HG03354 (cell line): ENCODE data around the gene RBMS3.
A peak's percentile ranks its signal among the peaks of the same experiment; 100 is the strongest.

ENCODE experiments used
- ATAC-seq: cut with Tn5 transposase; IDR thresholded peaks from one replicate; pipeline ENCODE4 v1.9.1; 2021; ENCODE audit warnings: mild to moderate bottlenecking; ENCODE audit not compliant: unreplicated experiment, poor library complexity, severe bottlenecking

The RBMS3 gene

DNA sequence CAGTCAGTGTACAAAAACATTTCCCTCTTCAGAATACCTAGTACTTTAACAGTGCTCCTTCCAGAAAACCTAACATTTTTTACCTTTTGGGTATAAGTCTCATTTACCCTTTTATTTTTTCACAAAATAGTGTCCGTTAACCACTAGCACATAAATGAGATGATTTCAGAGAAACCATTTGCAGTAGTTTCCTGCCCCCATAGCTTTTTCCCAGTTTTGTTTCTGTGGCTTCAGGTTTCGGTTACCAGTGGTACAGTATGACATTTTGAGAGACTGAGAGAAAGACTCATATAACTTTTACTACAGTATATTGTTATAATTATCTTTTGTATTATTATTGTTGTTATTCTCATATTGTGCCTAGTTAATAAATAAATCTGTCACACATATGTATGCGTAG, 6.2 kb upstream of the RBMS3 start:
- no peak for ATAC-seq

- ATAC-seq = no peak
Measured at GRCh38 chr3:29275309-29275708, 5.6 kb upstream of the RBMS3 start.

DNA sequence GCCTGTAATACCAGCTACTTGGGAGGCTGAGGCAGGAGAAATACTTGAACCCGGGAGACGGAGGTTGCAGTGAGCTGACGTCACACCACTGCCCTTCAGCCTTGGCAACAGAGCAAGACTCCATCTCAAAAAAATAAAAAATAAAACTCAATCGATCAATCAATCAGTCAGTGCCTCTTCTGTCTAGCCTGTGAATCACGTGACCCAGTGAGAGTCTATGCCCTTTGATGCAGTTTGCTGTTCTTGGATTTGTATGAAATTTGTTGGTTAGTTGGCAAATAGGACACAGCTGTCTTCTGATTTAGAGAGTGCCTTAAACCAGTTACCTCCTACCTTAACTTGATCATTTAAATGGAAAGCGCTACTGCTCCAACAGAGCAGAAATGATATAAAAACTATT, 3.6 kb upstream of the RBMS3 start:
- no peak for ATAC-seq

DNA sequence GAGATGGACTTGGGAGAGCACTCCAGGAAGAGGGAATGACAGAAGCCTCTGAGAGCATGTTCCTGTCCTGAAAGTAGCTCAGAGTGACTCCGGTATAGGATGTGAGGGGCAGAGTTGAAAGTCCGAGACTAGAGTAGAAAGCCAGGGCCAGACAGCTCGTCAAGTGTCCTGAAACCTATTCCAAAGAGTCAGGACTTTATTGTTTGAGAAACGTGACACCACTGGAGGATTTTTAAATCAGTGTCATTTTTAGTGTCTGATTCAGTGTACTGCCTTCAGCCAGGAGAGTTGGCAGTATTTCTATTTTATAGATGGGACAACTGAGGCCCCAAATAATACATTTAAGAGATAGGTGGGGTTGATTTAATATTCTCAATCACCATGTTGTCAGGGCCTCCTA, 1.6 kb upstream of the RBMS3 start:
- no peak for ATAC-seq

DNA sequence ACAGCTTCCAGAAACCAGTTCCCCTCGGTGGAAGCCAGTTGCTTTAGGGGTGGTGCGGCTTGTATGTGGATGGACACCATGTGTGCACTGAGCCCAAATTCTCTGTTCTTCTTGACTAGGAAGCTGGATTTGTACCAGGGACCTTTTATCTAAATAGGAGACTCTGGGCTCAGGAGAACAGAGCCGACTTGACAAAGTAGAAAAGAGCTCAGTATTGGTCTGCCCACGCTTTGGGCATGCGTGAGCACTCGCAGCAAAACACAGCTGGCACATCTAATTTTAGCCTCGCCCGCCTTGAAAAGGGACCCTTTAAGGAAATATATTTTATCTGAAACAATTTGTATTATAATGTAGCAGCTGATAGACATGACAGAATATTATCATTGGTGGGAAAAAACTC, 1.1 kb upstream of the RBMS3 start:
- ATAC-seq = no peak

GRCh38 chr3:29281094-29281343, 148 bp downstream of the RBMS3 start:
- no peak for ATAC-seq

- peak; percentile 71 for ATAC-seq
Measured at GRCh38 chr3:29281344-29282241, 722 bp downstream of the RBMS3 start.

- no peak for ATAC-seq
Measured at GRCh38 chr3:29282427-29283230, 1.8 kb downstream of the RBMS3 start.

GRCh38 chr3:29283231-29284119, 2.6 kb downstream of the RBMS3 start:
- no peak for ATAC-seq

DNA sequence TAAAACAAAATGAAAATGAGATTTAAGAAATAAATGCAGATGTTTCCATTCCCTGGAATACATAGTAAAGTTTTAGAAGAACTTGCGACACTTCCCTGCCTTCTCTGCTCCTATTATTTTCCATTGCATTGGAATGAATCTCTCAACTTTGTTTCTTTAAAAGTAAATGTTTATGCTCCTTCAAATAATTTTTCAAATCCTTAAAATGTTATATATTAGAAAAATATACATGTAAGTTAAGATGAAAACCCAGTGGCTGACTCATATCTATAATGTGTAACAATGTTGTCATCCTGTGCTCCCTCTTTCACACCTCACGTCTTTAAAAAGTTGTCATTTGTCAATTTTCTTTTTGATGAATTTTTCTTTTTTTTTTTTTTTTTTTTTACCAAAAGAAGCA, 3.6 kb downstream of the RBMS3 start:
- no peak for ATAC-seq

DNA sequence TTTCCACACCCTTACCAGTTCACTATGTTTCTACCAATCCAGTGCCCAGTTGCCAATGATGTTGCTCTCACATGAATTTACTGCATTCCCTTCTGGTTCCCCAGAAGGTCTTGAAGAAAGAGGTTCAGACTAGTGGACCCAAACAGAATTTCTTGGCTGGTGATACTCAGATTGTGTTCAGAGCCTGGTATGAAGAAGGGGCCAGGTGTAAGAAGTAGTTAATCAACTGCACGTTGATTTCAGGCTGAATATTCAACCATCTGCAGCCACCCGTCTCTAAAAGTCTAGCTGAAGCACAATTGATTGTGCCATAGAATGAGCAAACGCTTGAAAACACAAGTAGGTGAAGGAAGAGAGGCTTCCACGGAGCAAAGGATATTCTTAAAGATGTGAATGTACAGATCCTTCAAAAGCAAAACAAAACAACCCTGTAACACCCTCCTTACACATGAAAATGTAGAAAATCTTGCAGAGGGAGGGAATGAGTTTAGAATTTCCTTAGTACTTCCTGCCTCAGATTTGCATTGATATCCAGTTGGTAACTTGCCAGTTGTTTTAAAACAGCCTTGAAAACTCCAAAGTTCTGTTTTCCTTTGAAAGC, 4.7 kb downstream of the RBMS3 start:
- ATAC-seq = no peak

GRCh38 chr3:29286478-29287240, 5.8 kb downstream of the RBMS3 start:
- no peak for ATAC-seq

- ATAC-seq = no peak
Measured at GRCh38 chr3:29290596-29290995, 9.7 kb downstream of the RBMS3 start.

DNA sequence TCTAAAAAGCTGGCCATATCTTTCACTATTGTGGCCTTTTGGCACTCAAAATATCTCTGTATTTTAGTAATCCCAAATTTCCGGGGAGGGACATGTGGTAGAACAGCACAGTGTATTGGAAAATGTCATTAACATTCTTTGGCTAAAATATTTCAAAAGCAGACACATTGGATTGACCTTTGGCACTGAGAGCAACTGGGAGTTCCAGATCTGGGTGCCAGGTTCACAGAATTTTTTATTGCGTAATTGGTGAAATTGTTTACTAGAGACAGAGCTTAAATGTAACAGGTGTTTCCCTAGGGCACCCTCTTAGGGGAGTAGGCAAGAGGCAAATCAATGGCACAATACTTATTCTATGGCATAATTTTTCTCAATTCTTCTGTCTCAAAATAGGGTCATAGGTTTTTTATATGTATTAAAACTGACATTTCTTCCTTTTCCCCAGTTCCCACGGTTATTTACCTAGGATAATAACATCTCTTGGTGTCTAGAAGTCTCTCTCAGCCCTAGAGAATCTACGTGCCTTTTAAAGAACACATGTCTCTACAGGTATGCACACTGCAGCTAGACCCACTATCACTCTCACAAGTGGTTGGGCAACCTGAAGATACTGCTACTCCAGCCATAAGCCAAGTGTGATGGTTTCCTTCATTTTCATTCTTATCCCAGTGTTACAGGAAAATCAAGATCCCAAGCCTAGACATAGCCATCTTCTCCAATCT, 10.6 kb downstream of the RBMS3 start:
- ATAC-seq = no peak

GRCh38 chr3:29291982-29292363, 11.1 kb downstream of the RBMS3 start:
- no peak for ATAC-seq

DNA sequence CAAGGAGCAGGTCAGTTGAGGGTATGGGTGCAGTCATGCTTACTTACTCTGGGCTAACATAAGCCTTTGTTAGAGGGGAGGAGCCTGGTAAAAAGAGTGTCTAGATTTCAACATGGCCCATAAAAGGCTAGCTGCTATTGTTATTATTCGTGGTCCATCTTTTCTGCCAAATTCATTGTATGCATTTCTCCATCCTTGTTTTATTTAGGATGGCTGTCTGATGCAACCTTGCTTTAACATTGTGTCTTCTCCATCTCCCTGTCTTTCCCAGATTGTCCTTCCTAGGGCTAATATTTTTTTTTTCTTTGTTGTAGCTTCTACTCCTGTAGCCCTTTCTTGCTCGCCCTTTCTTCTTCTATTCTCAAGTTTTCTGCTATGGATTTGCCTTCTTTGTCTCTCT, 12.6 kb downstream of the RBMS3 start:
- ATAC-seq = no peak

DNA sequence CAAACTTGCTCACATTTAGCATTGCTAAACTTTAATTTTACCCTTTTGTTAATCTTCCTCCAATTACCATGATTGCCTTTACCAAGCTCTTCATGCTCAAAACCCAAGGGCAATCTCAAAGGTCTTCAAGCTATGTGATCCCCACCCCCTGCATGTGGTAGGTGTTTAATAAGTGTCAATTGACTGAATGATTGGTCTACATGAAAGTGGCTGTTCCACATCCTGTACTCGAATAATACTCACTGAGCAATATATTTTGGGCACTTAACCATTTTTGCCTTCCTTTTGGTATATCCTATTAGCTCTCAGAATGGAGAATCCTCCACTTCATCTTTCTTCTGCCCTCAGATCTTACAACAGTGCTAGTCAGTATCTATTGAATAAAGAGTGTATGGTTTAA, 17.1 kb downstream of the RBMS3 start:
- ATAC-seq = no peak

DNA sequence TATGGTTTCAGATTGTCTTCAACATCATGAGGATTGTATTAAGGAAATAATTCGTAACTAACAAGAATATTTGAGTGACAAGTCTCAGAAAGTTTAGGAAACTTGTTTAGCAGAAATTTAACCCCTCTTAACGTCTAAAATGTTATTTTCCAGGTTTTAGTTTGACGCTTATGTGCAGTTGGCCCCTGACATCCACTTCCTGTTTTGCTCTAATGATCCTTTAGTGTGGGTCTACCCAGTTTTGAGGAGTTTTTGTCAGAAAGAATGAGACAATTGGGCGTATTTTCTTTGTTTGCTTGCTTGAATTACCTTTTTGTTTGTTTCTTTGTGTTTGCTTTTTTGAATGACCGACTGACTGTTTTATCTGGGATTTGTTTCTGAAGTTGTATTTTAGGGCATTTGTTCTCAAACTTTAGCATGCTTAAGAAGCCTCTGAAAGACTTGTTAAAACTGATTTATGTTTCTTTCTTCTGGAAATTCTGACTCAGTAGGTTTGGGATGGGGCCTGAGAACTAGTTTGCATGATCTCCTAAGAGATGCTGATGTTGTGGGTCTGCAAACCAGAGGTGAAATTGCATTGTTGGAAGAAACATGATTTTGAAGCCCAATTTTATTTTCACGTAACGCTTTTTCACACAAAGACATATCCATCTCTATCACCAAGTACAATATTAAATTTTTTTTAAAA, 20.6 kb downstream of the RBMS3 start:
- no peak for ATAC-seq
